Parathyroid adenoma (tissue), 2 donors: ENCODE measurements around the gene IRF2BPL.

ENCODE experiments used
- H2AFZ ChIP-seq: fragments of 300-600 bp; sonication (generic); one replicate; pipeline ENCODE4 v1.7.0; 2017; ENCODE audit warnings: antibody characterized with exemption, mild to moderate bottlenecking
- H3K27ac ChIP-seq: fragments of 300-600 bp; sonication (generic); one replicate; pipeline ENCODE4 v1.7.0; 2017
- H3K27me3 ChIP-seq: fragments of 300-600 bp; sonication (generic); one replicate; pipeline ENCODE4 v1.7.0; 2017; ENCODE audit warnings: low read length; ENCODE audit not compliant: control insufficient read depth, insufficient read depth
- H3K36me3 ChIP-seq: fragments of 300-600 bp; sonication (generic); one replicate; pipeline ENCODE4 v1.7.0; 2017; ENCODE audit warnings: low read length; ENCODE audit not compliant: control insufficient read depth, insufficient read depth
- H3K4me1 ChIP-seq: fragments of 300-600 bp; sonication (generic); one replicate; pipeline ENCODE4 v1.7.0; 2017; ENCODE audit warnings: control low read depth
- H3K4me2 ChIP-seq: fragments of 300-600 bp; sonication (generic); one replicate; pipeline ENCODE4 v1.7.0; 2017; ENCODE audit warnings: low read length
- H3K4me3 ChIP-seq: fragments of 300-600 bp; sonication (generic); one replicate; pipeline ENCODE4 v1.7.0; 2017; ENCODE audit warnings: low read depth, low read length
- H3K79me2 ChIP-seq: fragments of 300-600 bp; sonication (generic); one replicate; pipeline ENCODE4 v1.7.0; 2017; ENCODE audit warnings: control low read depth
- H3K9ac ChIP-seq: fragments of 300-600 bp; sonication (generic); one replicate; pipeline ENCODE4 v1.7.0; 2017; ENCODE audit warnings: mild to moderate bottlenecking
- H3K9me3 ChIP-seq: fragments of 300-600 bp; sonication (generic); one replicate; pipeline ENCODE4 v1.7.0; 2017; ENCODE audit warnings: low read length; ENCODE audit not compliant: control insufficient read depth
- CTCF ChIP-seq: fragments of 300-600 bp; sonication (generic); IDR thresholded peaks from one replicate; pipeline ENCODE4 v1.7.0; 2017; ENCODE audit warnings: antibody characterized with exemption, mild to moderate bottlenecking
- donor health status: primary hyperparathyroidism.

Gene IRF2BPL

GRCh38 chr14:77071938-77072388 lies 43.5 kb upstream of the IRF2BPL start:
- Histone ChIP-seq H3K4me3 (no peak overlapping the region), H3K4me2 (no peak overlapping the region), H3K79me2 (peaks cover 2% of the 10 kb centered on the region), H3K36me3 (no peaks in the 10 kb centered on the region), H3K27me3 (no peaks in the 10 kb centered on the region), H3K27ac (peak overlapping the region; percentile 78), H3K9ac (no peak overlapping the region), H2AFZ (peak overlapping the region; percentile 78), H3K4me1 (peaks cover 32% of the 10 kb centered on the region), H3K9me3 (no peaks in the 10 kb centered on the region)
- no peak for TF ChIP-seq CTCF

DNA sequence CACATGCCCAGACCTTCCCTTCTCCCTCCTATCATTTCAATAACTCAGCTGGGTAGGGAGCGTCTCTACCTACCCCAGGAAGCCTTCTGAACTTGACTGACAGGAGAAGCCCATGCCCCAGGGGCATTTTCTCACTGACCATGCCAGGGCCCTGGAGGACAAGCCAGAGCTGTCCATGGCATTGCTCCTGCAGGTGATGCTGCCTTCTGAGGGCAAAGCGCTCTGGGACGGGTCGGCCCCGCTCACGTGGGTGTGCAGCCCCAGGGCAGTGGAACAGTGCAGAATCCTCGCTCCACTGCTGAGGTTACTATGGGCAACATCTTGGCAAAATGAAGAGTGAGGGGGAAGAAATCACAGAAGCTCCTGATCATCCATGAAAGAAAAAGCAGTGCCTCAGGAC lies 41.0 kb upstream of the IRF2BPL start:
- no peak overlapping the region for H3K9ac ChIP-seq

DNA sequence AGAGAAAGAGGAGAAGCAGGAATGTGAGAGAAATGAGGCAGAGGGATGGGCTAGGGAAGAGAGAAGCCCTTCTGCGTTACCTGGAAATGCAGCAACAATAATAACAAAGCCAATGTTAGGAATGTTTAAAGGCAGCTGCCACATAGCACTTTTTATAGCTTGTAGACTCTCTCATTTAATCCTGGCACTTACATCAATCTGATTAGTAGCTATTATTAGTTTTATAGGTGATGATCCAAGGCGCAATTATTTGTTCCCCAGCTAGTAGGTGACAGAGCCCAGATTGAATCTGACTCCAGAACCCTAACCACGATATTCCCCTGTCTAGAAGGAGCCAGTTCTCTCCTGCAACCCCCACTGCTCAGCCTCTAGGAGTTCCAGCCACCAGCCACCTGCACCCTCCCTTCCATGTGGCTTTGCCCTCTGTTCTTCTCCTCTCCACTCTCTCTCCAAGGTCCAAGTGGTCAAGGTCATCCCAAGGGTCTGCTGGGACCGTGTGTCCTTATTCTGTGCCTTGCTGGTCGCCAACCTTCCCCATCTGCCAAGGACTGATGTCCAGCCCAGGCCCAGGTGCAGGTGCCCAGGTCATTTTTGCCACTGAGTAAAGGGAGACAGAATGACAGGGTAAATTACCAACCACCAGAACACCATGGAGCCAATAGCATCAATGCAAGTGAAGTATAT lies 40.2 kb upstream of the IRF2BPL start:
- Histone ChIP-seq H3K36me3 (no peaks in the 10 kb centered on the region), H3K27ac (peak overlapping the region; percentile 36), H3K4me3 (no peak overlapping the region), H3K27me3 (no peaks in the 10 kb centered on the region), H3K9ac (no peak overlapping the region), H2AFZ (peak overlapping the region; percentile 56), H3K4me1 (peaks cover 20% of the 10 kb centered on the region), H3K4me2 (no peak overlapping the region), H3K9me3 (no peaks in the 10 kb centered on the region), H3K79me2 (peaks cover 2% of the 10 kb centered on the region)
- TF ChIP-seq CTCF, result no peak

More for the DNA sequence above, 41.0 kb upstream of the IRF2BPL start:
- no peaks in the 10 kb centered on the region for H3K36me3 ChIP-seq
- no peak overlapping the region for H3K27ac ChIP-seq
- no peak overlapping the region for H3K4me2 ChIP-seq
- no peaks in the 10 kb centered on the region for H3K27me3 ChIP-seq
- no peaks in the 10 kb centered on the region for H3K9me3 ChIP-seq
- no peak overlapping the region for H2AFZ ChIP-seq
- no peak for TF ChIP-seq CTCF
- H3K4me3 ChIP-seq, result no peak overlapping the region
- H3K79me2 ChIP-seq, result peaks cover 2% of the 10 kb centered on the region
- peaks cover 20% of the 10 kb centered on the region for H3K4me1 ChIP-seq

DNA sequence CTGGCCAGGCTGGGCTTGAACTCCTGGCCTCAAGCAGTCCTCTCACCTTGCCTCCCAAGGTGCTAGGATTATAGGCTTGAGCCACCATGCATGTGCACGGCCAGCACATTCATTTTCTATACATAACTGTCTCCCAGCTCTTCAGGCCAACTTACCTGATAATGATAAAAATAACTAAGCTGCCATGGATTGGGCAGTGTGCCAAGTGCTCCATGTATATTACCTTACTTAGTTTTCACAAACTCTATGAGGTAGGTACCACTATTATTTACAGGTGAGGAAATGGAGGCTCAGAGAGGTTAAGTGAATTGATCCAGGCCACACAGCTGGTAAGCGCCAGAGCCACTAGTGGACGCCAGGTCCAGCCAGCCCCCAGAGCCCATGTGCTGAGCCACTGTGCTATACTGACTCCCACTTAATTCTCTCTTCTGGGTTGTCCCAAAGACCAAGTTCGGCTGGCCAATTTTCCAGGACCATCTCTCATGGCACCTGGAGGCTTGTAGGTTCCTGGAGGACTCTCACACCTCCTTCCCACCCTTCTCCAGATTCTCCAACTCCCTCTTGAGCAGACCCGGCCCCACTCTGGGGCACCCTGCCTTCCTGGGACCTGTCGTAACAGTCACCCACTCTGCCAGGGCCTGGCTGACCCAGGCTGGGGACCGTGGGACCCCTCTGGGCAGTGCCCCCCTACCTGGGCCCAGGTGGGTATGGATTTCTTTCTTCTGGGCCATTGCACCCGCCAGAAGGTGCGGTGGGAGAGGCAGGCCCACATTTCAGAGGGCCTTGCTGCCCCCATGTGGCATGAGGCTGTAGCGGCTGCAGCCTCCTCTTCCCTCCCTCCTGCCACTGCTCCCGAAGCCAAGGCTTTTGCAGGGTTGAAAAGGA lies 39.4 kb upstream of the IRF2BPL start:
- Histone ChIP-seq H3K9me3 (no peaks in the 10 kb centered on the region), H3K36me3 (no peaks in the 10 kb centered on the region), H3K79me2 (peaks cover 2% of the 10 kb centered on the region), H2AFZ (peak overlapping the region; percentile 56), H3K27me3 (no peaks in the 10 kb centered on the region), H3K4me1 (peaks cover 20% of the 10 kb centered on the region), H3K9ac (no peak overlapping the region), H3K27ac (no peak overlapping the region), H3K4me2 (no peak overlapping the region), H3K4me3 (no peak overlapping the region)
- peak; percentile 94 for TF ChIP-seq CTCF
